ENCODE data around the gene DIRAS1. TPM values are rescaled to one million over a fixed set of nuclear protein-coding genes. Genes with fewer than 3 reads are reported as not detected.
A peak's percentile ranks its signal among the peaks of the same experiment; 100 is the strongest.

The DIRAS1 gene
- total RNA-seq, 2 donors from 2014 or later, result 2.3 TPM; not detected in 1

DNA sequence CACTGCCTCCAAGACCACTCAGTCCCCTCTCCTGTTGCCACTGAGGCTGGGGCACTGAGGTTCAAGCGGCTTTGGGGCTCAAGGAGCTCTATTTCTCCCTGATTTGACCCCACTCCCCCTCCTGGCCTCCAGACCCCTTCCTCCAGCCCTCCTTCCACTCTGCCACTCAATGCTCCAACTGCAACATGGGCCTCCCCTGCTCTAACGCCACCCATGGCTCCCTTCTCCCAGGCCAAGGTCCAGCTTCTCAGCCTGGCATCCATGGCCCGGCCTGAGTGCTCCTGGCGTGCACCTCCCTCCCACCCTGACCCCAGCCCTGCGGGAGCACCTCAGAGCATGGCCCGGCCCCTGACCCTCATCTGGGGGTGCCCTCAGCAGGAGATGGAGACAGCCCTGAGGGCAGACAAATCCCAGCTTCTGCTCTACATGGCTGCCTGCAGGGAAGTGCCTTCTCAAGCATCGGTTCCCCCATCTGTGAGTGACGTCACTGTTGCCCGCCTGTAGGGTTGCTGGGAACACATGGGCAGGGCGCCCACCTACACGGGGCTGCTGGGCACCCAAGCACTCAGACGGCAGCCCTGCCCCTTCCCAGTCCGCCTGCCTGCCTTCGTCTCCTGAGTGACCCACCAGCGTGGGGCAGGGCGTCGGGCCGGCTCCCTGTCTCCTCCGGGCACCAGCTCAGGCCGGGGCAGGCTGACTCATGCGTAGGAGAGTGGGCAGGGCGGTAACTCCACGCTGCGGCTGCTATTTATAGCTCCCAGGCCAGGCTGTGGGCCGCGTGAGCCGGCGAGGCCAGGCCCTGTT, 1.6 kb upstream of the DIRAS1 start:
- Histone ChIP-seq H3K27me3 (replicated peaks; ENCODE audit: insufficient read depth) (no peaks in the 10 kb centered on the region), H3K9me3 (no peaks in the 10 kb centered on the region), H3K4me1 (ENCODE audit: control insufficient read depth in 1 of 2, low read depth in 2 of 2) (peaks cover 12 to 39% of the 10 kb centered on the region in 2 donors), H3K4me3 (peak overlapping the region; percentile 50), H3K27ac (peak overlapping the region; percentile 56 to 59), H3K36me3 (no peaks in the 10 kb centered on the region)
- TF ChIP-seq, protein P1, sequence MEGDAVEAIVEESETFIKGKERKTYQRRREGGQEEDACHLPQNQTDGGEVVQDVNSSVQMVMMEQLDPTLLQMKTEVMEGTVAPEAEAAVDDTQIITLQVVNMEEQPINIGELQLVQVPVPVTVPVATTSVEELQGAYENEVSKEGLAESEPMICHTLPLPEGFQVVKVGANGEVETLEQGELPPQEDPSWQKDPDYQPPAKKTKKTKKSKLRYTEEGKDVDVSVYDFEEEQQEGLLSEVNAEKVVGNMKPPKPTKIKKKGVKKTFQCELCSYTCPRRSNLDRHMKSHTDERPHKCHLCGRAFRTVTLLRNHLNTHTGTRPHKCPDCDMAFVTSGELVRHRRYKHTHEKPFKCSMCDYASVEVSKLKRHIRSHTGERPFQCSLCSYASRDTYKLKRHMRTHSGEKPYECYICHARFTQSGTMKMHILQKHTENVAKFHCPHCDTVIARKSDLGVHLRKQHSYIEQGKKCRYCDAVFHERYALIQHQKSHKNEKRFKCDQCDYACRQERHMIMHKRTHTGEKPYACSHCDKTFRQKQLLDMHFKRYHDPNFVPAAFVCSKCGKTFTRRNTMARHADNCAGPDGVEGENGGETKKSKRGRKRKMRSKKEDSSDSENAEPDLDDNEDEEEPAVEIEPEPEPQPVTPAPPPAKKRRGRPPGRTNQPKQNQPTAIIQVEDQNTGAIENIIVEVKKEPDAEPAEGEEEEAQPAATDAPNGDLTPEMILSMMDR (IDR thresholded peaks at IDR 0.05), result no peak
- ATAC-seq (ENCODE audit: insufficient number of reproducible peaks, low FRiP score, low read depth) (peak; percentile 49), DNase-seq (ENCODE audit: low spot score) (peak; percentile 65)

DNA sequence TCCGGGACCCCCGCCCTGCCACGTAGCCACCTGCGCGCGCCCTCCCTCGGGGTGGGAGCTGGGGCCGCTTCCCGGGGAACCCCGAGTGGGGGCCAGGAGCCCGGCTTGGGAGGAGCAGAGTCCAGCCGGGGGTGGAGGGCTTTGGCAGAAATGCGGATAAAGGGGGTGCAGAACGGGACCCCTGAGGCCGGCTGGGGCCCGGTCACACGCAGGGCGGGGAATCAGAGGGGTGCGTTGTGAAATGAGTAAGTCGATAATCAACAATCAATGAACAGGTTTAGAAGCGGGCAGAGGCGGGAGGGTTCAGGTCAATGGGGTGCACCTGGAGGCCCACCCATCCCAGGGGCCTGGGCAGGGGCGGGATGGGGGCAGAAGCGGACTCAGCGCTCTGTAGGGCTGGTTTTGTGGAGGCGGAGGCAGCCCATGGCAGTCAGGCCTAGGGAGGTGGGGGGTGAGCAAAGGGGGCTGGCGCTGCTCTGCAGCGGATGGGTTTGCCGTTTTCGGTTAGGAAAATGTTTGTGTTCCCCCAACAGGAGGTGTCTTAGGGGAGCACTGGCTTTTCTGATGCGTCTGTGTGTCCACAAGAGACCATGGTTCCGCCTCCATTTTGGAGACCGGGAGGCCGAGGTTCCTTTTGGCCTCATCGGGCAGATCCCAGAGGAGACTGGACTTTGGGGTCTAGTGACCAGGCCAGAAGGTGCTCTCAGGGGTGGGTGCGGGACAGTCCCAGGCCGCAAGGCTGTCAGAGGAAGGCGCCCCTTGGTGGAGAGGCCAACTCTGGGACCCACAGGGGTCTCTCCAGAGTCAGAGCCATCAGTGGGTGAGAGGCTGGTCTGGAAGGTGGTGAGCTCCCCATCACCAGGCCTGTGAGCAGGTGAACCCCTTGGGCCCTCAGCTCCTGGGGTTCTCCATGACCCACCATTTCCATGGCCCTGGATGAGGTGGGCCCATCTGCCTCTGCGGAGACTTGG, 683 bp upstream of the DIRAS1 start:
- H3K9me3 ChIP-seq, result no peaks in the 10 kb centered on the region
- no peak for DNase-seq (ENCODE audit: low spot score)
- H3K4me3 ChIP-seq, result peak overlapping the region; percentile 56
- TF ChIP-seq, protein P1 (IDR thresholded peaks at IDR 0.05), result no peak
- no peak for ATAC-seq (ENCODE audit: insufficient number of reproducible peaks, low FRiP score, low read depth)
- H3K27me3 ChIP-seq (replicated peaks; ENCODE audit: insufficient read depth), result no peaks in the 10 kb centered on the region
- no peak overlapping the region for H3K27ac ChIP-seq
- H3K4me1 ChIP-seq (ENCODE audit: control insufficient read depth in 1 of 2, low read depth in 2 of 2), result peaks cover 12 to 39% of the 10 kb centered on the region in 2 donors
- H3K36me3 ChIP-seq, result no peaks in the 10 kb centered on the region

GRCh38 chr19:2719920-2720776, 1.0 kb downstream of the DIRAS1 start:
- H3K9me3 ChIP-seq, result peaks cover 4% of the 10 kb centered on the region
- H3K4me3 ChIP-seq, result peak overlapping the region; percentile 42
- H3K27me3 ChIP-seq (replicated peaks; ENCODE audit: insufficient read depth), result no peaks in the 10 kb centered on the region
- no peaks in the 10 kb centered on the region for H3K36me3 ChIP-seq
- TF ChIP-seq, protein P1 (IDR thresholded peaks at IDR 0.05), result no peak
- DNase-seq (ENCODE audit: low spot score) (no peak), ATAC-seq (ENCODE audit: insufficient number of reproducible peaks, low FRiP score, low read depth) (no peak)
- H3K4me1 ChIP-seq (ENCODE audit: control insufficient read depth in 1 of 2, low read depth in 2 of 2), result peaks cover 12 to 39% of the 10 kb centered on the region in 2 donors
- H3K27ac ChIP-seq, result no peak overlapping the region

- H3K27ac ChIP-seq, result no peak overlapping the region
- H3K27me3 ChIP-seq (replicated peaks; ENCODE audit: insufficient read depth), result no peaks in the 10 kb centered on the region
- TF ChIP-seq, protein P1 (IDR thresholded peaks at IDR 0.05), result no peak
- no peaks in the 10 kb centered on the region for H3K36me3 ChIP-seq
- no peak overlapping the region for H3K4me3 ChIP-seq
- DNase-seq (ENCODE audit: low spot score), result no peak
- peaks cover 5% of the 10 kb centered on the region for H3K9me3 ChIP-seq
- no peak for ATAC-seq (ENCODE audit: insufficient number of reproducible peaks, low FRiP score, low read depth)
- peaks cover 12 to 39% of the 10 kb centered on the region in 2 donors for H3K4me1 ChIP-seq (ENCODE audit: control insufficient read depth in 1 of 2, low read depth in 2 of 2)
Measured at GRCh38 chr19:2719232-2719735, 1.9 kb downstream of the DIRAS1 start.
